Measurements from ENCODE around the gene BCR.
"Not testable (repeated sequence)": the region's sequence is repeated elsewhere in the genome, so short reads cannot be mapped to it uniquely, and the experiment has no call there.

The BCR gene
- total RNA-seq, result 107 to 142 reads per million in 2 donors

DNA sequence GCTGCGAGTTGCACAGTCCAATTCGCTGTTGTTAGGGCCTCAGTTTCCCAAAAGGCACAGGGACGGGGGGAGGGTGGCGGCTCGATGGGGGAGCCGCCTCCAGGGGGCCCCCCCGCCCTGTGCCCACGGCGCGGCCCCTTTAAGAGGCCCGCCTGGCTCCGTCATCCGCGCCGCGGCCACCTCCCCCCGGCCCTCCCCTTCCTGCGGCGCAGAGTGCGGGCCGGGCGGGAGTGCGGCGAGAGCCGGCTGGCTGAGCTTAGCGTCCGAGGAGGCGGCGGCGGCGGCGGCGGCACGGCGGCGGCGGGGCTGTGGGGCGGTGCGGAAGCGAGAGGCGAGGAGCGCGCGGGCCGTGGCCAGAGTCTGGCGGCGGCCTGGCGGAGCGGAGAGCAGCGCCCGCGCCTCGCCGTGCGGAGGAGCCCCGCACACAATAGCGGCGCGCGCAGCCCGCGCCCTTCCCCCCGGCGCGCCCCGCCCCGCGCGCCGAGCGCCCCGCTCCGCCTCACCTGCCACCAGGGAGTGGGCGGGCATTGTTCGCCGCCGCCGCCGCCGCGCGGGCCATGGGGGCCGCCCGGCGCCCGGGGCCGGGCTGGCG, at the start of gene BCR:
Gene BCR, plus strand, starts transcription at position 209 of the 592 bp plus-strand sequence. CDS start 452 bp downstream, outside the sequence.
- DNase-seq, result peak; percentile 28 to 78 (median 54)

- DNase-seq, result no peak
These were observed 49.6 kb upstream of the BCR start for GRCh38 chr22:23130697-23131096.

- DNase-seq, result no peak
These were observed 48.4 kb upstream of the BCR start for GRCh38 chr22:23131931-23132330.

GRCh38 chr22:23132376-23133091, 47.8 kb upstream of the BCR start:
- DNase-seq, result no peak

- no peak for DNase-seq
These were observed 46.4 kb upstream of the BCR start for GRCh38 chr22:23133922-23134321.

- DNase-seq, result not testable (repeated sequence)
These were observed 43.3 kb upstream of the BCR start for GRCh38 chr22:23136991-23137390.

- DNase-seq, result no peak
These were observed 42.8 kb upstream of the BCR start for GRCh38 chr22:23137468-23137867.

GRCh38 chr22:23137905-23138561, 42.3 kb upstream of the BCR start:
- DNase-seq, result peak in 2 of 5 experiments; percentile 75 to 90

DNA sequence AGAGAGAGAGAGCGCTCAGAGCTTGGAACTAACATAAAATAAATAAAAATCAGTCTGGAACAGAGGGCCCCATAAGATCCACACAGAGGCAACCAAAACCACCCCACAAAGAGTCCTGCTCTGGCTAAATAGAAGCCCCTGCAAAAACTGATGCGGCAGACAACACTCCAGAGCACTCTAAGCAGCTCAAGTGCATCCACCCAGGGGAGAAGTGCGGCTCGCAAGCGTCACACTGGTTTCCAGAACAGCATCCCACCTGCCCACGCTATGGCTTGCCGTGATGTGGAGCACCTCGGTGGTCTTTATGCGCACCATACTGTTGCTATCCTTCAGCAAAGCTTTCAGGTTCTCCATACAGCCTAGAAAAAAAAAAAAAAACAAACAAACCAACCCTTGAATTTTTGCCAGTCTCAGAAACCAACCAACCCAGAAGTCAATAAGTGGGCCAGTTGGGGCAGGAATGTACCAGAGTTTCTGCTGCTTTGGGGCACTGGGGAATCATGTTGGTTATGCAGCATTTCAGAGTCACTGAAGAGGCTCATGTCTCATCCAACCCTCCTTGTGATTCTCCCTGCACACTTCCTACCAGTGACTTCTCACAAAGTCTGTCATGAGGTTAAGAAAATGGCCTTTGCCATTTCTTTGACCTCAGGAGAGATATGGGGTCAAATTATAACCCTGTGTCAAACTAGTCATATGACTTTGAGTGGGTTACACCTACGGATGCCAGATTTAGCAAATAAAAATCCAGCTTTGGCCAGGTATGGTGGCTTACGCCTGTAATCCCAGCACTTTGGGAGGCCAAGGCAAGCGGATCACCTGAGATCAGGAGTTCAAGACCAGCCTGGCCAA, 41.5 kb upstream of the BCR start:
- DNase-seq, result no peak

- DNase-seq, result no peak
These were observed 39.9 kb upstream of the BCR start for GRCh38 chr22:23140385-23140784.

DNA sequence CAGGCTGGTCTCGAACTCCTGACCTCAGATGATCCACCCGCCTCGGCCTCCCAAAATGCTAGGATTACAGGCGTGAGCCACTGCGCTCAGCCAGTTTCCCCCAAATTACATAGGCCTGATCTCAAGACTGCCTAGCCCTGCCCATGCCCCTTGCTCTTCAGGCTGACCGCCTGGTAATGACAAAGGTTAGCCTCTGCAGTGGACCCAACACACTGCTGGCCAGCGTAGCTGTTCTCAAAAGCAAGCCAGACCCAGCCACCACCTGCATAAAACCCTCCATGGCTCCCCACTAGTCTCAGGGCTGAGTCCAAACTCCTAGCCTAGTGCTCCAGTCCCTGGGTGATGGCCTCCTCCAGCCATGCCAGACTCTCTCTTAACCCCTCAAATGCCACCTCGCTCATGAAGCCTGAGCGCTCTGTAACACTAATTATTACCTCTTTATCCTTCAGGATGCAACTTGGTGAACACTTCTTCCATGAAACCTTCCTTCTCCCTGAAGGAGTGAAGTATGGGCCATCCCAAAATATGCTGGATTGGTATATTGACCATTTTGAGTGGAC, 37.7 kb upstream of the BCR start:
- DNase-seq, result no peak

DNA sequence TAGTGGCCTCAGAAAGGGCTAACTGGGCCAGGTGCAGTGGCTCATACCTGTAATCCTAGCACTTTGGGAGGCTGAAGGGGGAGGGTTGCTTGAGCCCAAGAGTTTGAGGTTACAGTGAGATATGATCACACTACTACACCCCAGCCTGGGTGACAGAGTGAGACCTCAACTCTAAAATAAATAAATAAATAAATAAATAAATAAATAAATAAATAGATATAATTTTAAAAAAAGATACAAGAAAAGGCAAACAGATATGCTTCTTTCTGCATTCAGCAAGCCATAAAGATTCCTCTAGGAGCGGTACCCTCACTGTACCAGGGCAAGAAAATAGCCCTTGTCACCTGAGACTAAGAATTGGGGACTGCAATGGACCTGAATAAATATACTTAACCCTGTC, 37.2 kb upstream of the BCR start:
- DNase-seq, result no peak

DNA sequence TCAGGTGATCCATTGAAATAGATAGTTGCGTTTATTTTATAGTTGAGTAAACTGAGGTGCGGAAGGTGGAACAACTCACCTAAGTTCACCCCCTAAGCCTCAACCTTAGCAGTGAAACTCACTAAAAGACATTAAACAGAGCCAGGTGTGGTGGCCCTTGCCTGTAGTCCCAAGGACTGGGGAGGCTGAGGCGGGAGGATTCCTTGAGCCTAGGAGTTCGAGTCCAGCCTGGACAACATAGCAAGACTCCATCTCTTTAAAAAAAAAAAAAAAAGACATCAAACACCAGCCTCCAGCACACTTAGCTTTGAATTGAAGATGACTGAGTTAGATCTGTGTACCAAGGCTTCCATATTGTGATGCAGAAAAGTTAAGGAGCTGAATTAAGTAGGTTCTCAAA, 35.9 kb upstream of the BCR start:
- DNase-seq, result no peak

GRCh38 chr22:23144932-23145877, 35.1 kb upstream of the BCR start, which contains the start of gene RAB36:
Gene RAB36 (plus strand): TSS chr22:23145477. CDS start chr22:23146617, 1,140 bp downstream.
- DNase-seq, result peak; percentile 72 to 94 (median 83)

- no peak for DNase-seq
These were observed 34.3 kb upstream of the BCR start for GRCh38 chr22:23145878-23146470.

- no peak for DNase-seq
These were observed 33.7 kb upstream of the BCR start for GRCh38 chr22:23146478-23147205.

DNA sequence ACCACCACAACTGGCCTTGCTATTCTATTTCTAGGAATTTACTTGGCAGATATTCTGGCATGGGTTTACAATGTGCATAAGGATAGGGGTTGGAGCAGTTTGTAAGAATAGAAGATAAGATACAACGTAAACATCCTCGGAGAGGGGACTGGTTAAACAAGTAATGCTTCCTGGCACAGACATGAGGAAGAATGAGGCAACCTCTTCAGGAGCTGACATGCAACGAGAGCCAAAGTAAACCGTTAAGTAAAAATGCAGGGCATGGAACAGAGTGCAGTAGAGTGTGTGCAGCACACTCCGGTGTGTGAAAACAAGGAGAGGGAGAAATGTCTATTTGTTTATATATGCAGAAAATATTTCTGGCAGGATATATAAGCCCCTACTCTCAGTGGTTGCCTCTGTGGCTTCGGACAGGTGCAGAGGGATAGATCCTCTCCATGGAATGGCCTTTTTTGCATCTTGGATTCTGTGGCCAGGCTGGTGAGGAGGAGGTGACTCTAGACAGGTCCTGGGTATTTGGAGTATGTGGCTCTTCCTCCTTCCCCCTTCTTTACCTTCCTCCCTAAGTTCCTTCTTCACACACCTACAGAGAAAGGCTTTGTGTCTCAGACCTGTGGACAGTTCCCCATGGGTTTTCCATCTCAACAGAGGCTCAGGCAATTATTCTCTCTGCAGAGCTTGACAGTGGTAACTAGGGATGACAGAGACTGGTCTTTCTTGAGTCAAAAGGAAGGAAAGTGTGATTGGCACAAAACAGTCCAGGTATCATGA, 32.5 kb upstream of the BCR start:
- no peak for DNase-seq

- DNase-seq, result no peak
These were observed 30.5 kb upstream of the BCR start for GRCh38 chr22:23149743-23150238.

DNA sequence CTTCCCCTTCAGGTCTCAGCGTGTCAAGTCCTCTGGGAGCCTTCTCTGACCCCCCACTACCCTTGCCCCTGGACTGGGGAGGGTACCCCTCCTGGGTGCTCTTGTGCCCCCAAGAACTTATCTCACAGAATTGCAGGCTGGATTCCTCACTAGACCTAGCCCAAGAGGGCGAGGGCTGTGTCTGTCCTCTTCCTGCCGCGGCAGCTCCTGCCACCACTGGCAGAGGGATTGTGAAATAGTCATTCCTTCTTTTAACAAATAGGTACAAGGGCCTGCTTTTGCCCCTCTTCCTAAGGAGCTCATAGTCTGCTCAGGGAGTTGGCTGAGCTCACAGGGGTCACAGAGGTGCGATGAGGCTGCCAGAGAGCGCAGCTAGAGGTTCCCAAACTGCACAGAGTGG, 29.5 kb upstream of the BCR start:
- no peak for DNase-seq
